GM21786 (cell line): ENCODE data around the gene PRX.
"Not testable (repeated sequence)": the region's sequence is repeated elsewhere in the genome, so short reads cannot be mapped to it uniquely, and the experiment has no call there.

Experiments
- ATAC-seq: cut with Tn5 transposase; IDR thresholded peaks from one replicate; pipeline ENCODE4 v1.9.1; 2021; ENCODE audit not compliant: unreplicated experiment

PRX gene

GRCh38 chr19:40416918-40417642 lies 3.9 kb upstream of the PRX start:
- no peak for ATAC-seq

DNA sequence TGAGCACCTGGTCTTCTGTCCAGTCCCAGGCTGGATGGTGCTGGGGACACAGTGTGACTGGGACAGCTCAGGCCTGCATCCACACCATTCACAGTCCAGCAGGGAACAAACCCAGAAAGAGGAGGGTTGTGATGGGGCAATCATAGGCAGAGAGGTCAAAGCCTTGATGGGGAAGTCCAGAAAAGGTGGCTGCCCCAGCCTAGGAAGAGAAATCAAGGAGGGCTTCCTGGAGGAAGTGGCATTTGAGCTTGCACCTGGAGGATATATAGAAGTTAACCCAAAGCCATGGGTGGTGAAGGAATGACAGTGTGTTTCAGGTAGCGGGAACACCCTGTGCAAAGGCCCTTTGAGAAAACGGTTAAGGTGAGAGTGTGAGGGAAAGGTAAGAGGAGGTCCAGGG lies 2.6 kb upstream of the PRX start:
- no peak for ATAC-seq

- ATAC-seq = no peak
These were observed 1.7 kb upstream of the PRX start for GRCh38 chr19:40414542-40415535.

DNA sequence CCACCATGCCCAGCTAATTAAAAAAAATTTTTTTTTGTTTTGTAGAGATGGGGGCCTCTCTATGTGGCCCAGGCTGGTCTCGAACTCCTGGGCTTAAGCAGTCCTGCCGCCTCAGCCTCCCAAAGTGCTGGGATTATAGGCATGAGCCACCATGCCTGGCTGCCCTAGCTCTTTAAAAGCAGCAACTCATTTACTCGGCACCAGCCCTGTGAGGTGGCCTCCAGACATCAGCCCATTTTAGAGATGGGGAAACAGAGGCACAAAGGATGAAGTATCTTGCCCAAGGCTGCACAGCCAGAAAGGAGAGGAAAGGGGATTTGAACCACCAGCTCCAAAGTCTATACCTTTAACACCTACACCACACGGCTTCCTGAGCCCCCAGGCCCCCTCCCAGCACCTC lies 312 bp downstream of the PRX start:
- ATAC-seq = no peak

- no peak for ATAC-seq
These were observed 1.1 kb downstream of the PRX start for GRCh38 chr19:40411958-40412499.

- no peak for ATAC-seq
These were observed 1.9 kb downstream of the PRX start for GRCh38 chr19:40411125-40411842.

- no peak for ATAC-seq
These were observed 3.2 kb downstream of the PRX start for GRCh38 chr19:40410030-40410389.

GRCh38 chr19:40408598-40408925 lies 4.6 kb downstream of the PRX start:
- not testable (repeated sequence) for ATAC-seq

DNA sequence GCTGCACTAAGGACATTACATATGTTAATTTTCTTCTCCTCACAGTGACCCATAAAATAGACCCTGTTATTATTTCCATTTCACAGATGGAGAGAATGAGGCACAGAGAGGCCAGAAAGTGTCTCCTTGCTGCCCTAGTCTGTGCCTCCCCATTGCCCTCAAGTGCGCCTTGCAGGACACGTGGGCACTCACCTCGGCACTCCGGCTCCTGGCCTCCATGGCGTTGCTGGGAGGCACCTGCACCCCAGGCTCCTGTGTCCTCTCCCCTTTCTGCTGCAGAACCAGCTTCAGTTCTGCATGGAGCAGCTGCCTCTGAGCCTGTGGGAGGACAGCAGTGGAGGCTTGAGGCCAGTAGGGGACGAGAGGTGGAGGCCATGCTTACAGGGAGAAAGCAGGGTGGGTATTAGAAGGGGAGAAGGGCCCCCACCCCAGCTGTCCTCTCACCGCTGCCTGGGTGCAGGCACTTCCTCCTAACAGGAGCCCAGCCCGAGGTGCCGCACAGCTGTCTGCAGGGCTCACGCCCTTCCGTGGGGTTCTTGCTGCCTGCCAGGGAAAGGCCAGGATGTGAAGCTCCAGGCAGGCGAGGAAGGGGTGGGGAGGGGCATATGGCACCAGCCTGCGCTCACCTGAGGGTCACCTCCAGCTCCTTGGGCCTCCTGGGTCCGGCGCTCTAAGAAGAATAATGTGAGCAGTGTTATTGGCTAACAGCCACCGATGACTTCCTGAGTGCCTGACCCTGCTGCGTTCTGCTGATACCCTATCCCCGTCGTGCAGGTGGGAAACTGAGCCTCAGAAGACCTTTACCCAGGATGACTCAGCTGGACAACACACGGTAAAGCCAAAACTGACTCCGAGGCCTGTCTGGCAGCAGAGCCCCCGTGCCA lies 5.2 kb downstream of the PRX start:
- no peak for ATAC-seq

- peak; percentile 54 for ATAC-seq
These were observed 9.8 kb downstream of the PRX start for GRCh38 chr19:40403262-40403984.

GRCh38 chr19:40400559-40400958 lies 12.6 kb downstream of the PRX start:
- ATAC-seq = no peak

GRCh38 chr19:40398417-40399131 lies 14.6 kb downstream of the PRX start:
- no peak for ATAC-seq

DNA sequence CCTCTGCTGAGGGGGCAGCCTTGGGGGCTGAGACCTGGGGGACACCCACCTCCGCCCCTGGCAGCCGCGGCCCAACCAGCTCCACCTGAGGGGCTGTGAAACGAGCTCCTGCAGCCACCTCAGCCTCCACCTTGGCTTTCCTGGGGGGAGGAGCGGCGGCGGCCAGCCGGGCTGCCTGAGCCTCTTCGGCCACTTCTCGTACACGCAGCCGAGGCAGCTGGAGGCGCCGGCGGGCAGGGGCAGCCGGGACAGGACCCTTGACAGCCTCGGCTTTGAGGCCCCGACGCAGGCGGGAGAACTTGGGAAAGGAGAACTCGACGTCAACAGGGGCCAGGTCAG lies 15.6 kb downstream of the PRX start:
- no peak for ATAC-seq

GRCh38 chr19:40396886-40397567 lies 16.2 kb downstream of the PRX start:
- no peak for ATAC-seq

DNA sequence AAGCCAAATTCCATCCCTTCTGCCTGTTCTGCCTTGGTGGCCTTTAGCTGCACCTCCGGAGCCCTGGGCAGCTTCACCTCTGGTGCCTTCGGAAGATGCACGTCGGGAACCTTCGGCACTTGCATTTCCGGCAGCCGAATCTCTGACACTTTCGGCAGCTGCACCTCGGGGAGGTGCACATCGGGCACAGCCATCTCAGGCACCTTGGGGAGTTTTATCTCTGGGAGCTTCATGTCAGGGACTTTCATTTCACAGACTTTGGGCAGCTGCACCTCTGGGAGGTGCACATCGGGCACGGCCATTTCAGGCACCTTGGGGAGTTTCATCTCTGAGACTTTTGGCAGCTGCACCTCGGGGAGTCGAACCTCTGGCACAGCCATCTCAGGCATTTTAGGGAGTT lies 17.2 kb downstream of the PRX start:
- no peak for ATAC-seq

- no peak for ATAC-seq
These were observed 18.4 kb downstream of the PRX start for GRCh38 chr19:40394816-40395210.

DNA sequence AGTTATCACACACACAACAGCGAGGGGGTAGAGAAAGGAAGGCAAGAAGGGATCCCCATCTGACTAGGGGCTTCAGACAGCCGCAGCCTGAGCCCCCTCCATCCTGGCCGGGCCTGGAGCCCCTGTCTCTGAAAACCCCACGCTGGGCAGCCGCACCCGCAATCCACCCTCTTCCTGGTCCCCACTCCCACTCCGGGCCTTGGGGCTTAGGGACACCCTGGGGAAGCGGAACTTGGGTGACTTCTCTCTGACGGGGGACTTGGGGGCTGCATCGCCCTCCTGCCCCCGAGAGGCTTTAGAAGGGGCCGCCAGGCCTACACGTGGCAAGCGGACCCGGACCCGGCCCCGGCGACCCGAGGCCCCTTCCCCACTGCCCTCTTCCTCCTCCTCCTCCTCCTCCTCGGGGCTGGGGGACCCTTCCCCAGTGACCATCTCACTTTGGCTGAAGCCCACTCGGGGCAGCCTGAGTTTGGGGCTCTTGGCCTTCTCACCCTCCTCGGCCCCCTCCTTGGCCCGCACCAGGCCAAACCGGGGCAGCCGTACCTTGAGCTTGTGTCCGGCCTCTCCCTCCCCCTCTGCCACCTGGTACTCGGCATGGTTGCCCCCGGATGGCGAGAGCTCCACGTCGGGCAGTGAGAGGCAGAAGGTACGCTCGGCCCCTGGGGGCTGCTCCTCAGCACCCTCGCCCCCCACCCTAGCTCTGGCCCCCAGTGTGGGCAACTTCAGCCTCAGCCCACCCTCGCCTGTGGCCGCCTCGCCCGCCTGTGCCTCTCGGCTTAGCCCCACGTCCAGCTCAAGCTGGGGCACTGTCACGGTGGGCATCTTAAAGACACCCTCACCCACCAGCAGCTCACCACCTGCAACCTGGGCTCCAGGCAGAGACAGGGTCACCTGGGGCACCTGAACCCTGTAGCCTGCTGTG lies 19.0 kb downstream of the PRX start:
- ATAC-seq = no peak
